OCI-LY7 (cell line): Measurements from ENCODE around the gene ALB. TPM values are rescaled to one million over a fixed set of nuclear protein-coding genes. Genes with fewer than 3 reads are reported as not detected.

Source experiments
- BruUV-seq: library from RNA; stranded (reverse); fragments of 400-500 nt; replicated peaks from 2 replicates; lab custom pipeline; 2021; lab: Mats Ljungman, UMichigan
- CTCF ChIA-PET: fragments of 300-600 bp; sonication (Branson Sonifier 250); formaldehyde crosslinking; loops from one replicate; lab custom pipeline; 2022; ENCODE audit warnings: antibody characterized with exemption; ENCODE audit not compliant: unreplicated experiment; lab: Charles Lee
- POLR2A ChIA-PET: fragments of 300-600 bp; sonication (Branson Sonifier 250); formaldehyde crosslinking; loops from one replicate; lab custom pipeline; 2022; ENCODE audit warnings: antibody characterized with exemption; lab: Charles Lee
- DNase-seq: peaks from one replicate; pipeline ENCODE4 v3.0.0-alpha.2; 2015; ENCODE audit warnings: low spot score
- H2AFZ ChIP-seq: fragments of 200-600 bp; sonication (generic), shearing (Covaris generic); 2 replicates; pipeline ENCODE4 v1.6.1; 2014; ENCODE audit warnings: mild to moderate bottlenecking, antibody characterized with exemption, low read length, moderate library complexity
- H3K27ac ChIP-seq: fragments of 200-600 bp; sonication (generic); 2 replicates; pipeline ENCODE4 v1.5.1; 2014; ENCODE audit warnings: mixed run types, low read depth, mild to moderate bottlenecking, moderate library complexity, low read length, inconsistent platforms; ENCODE audit not compliant: poor library complexity, severe bottlenecking
- H3K36me3 ChIP-seq: fragments of 200-600 bp; sonication (generic); 2 replicates; pipeline ENCODE4 v1.6.1; 2014; ENCODE audit warnings: mild to moderate bottlenecking, antibody characterized with exemption, low read length, moderate library complexity, mixed read lengths; ENCODE audit not compliant: insufficient read depth
- H3K4me1 ChIP-seq: fragments of 200-600 bp; sonication (generic); 2 replicates; pipeline ENCODE4 v1.5.1; 2014; ENCODE audit warnings: mild to moderate bottlenecking, low read length; ENCODE audit not compliant: insufficient read depth, poor library complexity, severe bottlenecking
- H3K4me2 ChIP-seq: fragments of 200-600 bp; sonication (generic); 2 replicates; pipeline ENCODE4 v1.6.1; 2014; ENCODE audit warnings: mild to moderate bottlenecking, low read length
- H3K4me3 ChIP-seq: fragments of 200-600 bp; sonication (generic); 2 replicates; pipeline ENCODE4 v1.5.1; 2014; ENCODE audit warnings: mild to moderate bottlenecking, low read depth, low read length; ENCODE audit not compliant: poor library complexity, severe bottlenecking
- H3K79me2 ChIP-seq: fragments of 200-600 bp; sonication (generic); 2 replicates; pipeline ENCODE4 v1.6.1; 2016; ENCODE audit warnings: low read depth, mild to moderate bottlenecking, low read length, moderate library complexity, mixed read lengths; ENCODE audit not compliant: insufficient read depth
- H3K9me2 ChIP-seq: fragments of 200-600 bp; sonication (generic); 2 replicates; pipeline ENCODE4 v1.6.1; 2016; ENCODE audit warnings: mild to moderate bottlenecking, low read length, mixed read lengths; ENCODE audit not compliant: insufficient read depth
- H3K9me3 ChIP-seq: fragments of 200-600 bp; sonication (generic); 2 replicates; pipeline ENCODE4 v1.6.1; 2014; ENCODE audit warnings: mild to moderate bottlenecking, mixed run types, low read length, mixed read lengths
- H4K20me1 ChIP-seq: fragments of 200-600 bp; sonication (generic); 2 replicates; pipeline ENCODE4 v1.6.1; 2014; ENCODE audit warnings: mild to moderate bottlenecking, antibody characterized with exemption, low read length, moderate library complexity, mixed read lengths; ENCODE audit not compliant: insufficient read depth
- EZH2phosphoT487 ChIP-seq: fragments of 200-600 bp; sonication (generic); IDR thresholded peaks from 2 replicates; pipeline ENCODE4 v1.6.1; 2018; ENCODE audit warnings: low read depth, borderline replicate concordance, mild to moderate bottlenecking, mixed run types, antibody characterized with exemption, low read length, moderate library complexity, mixed read lengths
- intact Hi-C: fragments of 100-400 bp; cut with micrococcal nuclease; formaldehyde crosslinking; loops from one replicate; pipeline ENCODE4 v1.10.0; 2022; ENCODE audit not compliant: unreplicated experiment
- total RNA-seq, 2 experiments: library from RNA; depleted of rRNA in 1 of 2; stranded (reverse); fragments of >200 nt in 1 of 2; shearing (Covaris generic) in 1 of 2; gene quantifications; 2 replicates each; pipeline ENCODE4 v1.2.3, GENCODE V29; 2014 to 2022
- TF ChIP-seq, protein P1 (sequence below): fragments of 200-600 bp; sonication (generic); conservative IDR thresholded peaks from 2 replicates; pipeline ENCODE4 v1.5.1; 2014; ENCODE audit warnings: mild to moderate bottlenecking, antibody characterized with exemption, low read length, moderate library complexity, mixed read lengths

The ALB gene
- total RNA-seq, 2 experiments from 2014 or later = not detected

DNA sequence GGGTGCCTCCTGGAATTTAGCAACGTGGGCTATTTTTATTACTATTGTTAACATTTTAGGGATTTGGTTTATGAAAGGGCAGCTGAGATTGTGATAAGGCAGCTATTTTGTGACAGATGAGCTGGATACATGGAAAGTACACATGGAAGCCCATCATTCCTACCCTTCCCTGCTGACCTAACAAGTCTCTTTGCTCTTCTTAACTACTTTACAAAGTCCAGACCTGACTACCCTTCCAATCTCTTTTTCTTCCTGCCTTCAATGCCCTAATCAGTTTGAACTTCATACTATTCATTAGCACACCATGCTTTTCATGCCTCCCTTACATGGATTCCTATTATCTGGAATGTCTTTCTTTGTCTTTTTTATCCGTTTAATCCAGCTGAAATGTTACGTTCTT is 22.6 kb downstream of the ALB start:
- CTCF ChIA-PET = no interaction called here
- POLR2A ChIA-PET = no interaction called here
- BruUV-seq = no TSS peak
- Histone ChIP-seq H4K20me1 (no peaks in the 10 kb centered on the region), H3K9me3 (no peaks in the 10 kb centered on the region), H3K4me3 (no peak overlapping the region), H3K27ac (no peak overlapping the region), H3K79me2 (no peaks in the 10 kb centered on the region), H3K36me3 (no peaks in the 10 kb centered on the region), H3K9me2 (no peaks in the 10 kb centered on the region), H3K4me1 (no peaks in the 10 kb centered on the region), H3K4me2 (no peak overlapping the region), H2AFZ (no peak overlapping the region)
- no peak for DNase-seq
- no peak for TF ChIP-seq EZH2phosphoT487
- TF ChIP-seq, protein P1, sequence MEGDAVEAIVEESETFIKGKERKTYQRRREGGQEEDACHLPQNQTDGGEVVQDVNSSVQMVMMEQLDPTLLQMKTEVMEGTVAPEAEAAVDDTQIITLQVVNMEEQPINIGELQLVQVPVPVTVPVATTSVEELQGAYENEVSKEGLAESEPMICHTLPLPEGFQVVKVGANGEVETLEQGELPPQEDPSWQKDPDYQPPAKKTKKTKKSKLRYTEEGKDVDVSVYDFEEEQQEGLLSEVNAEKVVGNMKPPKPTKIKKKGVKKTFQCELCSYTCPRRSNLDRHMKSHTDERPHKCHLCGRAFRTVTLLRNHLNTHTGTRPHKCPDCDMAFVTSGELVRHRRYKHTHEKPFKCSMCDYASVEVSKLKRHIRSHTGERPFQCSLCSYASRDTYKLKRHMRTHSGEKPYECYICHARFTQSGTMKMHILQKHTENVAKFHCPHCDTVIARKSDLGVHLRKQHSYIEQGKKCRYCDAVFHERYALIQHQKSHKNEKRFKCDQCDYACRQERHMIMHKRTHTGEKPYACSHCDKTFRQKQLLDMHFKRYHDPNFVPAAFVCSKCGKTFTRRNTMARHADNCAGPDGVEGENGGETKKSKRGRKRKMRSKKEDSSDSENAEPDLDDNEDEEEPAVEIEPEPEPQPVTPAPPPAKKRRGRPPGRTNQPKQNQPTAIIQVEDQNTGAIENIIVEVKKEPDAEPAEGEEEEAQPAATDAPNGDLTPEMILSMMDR = no peak
- intact Hi-C loops = loop anchor here (10.0 kb wide), 1 partner anchor 72 kb away; no protein-coding TSS in a partner anchor

DNA sequence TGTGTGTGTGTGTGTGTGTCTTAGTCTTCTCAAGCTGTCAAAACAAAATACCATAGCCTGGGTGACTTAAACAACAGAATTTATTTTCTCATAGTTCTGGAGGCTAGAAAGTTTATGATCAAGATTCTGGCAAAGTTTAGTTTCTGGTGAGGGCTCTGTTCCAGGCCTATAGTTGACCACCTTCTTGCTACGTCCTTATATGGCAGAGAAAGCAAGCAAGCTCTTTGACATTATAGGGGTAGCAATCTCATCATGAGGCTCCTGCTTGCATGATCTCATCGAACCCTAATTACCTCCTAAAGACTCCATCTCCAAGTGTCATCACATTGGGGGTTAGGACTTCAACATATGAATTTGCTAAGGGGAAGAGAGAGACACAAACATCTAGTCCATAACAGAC is 25.0 kb downstream of the ALB start:
- Histone ChIP-seq H3K4me1 (no peaks in the 10 kb centered on the region), H2AFZ (no peak overlapping the region), H3K9me2 (no peaks in the 10 kb centered on the region), H3K4me2 (no peak overlapping the region), H3K4me3 (no peak overlapping the region), H3K79me2 (no peaks in the 10 kb centered on the region), H3K9me3 (no peaks in the 10 kb centered on the region), H4K20me1 (no peaks in the 10 kb centered on the region), H3K36me3 (no peaks in the 10 kb centered on the region), H3K27ac (no peak overlapping the region)
- intact Hi-C loops = loop anchor here (10.0 kb wide), 1 partner anchor 74 kb away; no protein-coding TSS in a partner anchor
- ChIA-PET CTCF (no interaction called here), POLR2A (interaction anchor here (0.6 kb wide), 1 partner anchor 1074 kb away, joined by 3 read pairs; no protein-coding TSS in a partner anchor)
- BruUV-seq = no TSS peak
- TF ChIP-seq EZH2phosphoT487 = no peak
- TF ChIP-seq, protein P1 = no peak
- no peak for DNase-seq

DNA sequence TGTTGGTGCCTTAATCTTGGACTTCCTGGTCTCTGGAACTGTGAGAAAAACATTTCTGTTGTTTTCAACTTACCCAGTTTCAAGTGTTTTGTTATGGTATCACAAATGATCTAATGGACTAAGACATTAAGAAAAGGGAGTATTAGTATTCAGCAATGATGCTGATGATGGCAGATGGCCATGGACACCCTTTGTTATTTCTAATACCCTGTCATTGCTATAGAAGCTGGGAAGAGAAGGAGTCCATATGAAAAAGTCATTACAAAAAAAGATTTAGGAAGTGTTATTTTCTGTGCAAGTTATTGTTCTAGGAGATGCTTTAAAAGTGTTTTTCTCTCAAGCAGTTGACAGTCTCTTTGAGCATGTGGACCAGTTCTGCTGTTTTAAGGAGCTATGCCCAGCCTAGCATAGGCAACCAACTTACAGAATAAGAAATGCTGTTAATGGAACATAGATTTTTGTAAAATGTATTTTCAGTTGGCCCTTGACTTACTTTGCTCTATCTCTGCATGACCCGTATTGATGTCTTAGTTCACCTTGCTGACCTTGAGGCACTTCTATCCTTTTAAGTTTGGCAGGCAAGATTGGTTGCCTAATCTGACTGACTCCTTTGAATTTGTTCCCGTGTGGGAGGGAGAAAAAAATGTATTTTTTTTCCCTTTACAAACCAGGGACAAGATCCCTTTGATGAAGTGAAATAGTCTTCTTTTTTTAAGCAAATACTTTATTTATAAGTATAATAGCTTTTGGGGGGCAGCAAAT is 25.9 kb downstream of the ALB start:
- BruUV-seq = no TSS peak
- H3K4me1 ChIP-seq = no peaks in the 10 kb centered on the region
- TF ChIP-seq EZH2phosphoT487 = no peak
- TF ChIP-seq, protein P1 = no peak
- H3K79me2 ChIP-seq = no peaks in the 10 kb centered on the region
- H3K27ac ChIP-seq = no peak overlapping the region
- no peaks in the 10 kb centered on the region for H3K36me3 ChIP-seq
- no peaks in the 10 kb centered on the region for H4K20me1 ChIP-seq
- POLR2A ChIA-PET = no interaction called here
- intact Hi-C loops = loop anchor here (10.0 kb wide), 1 partner anchor 75 kb away; no protein-coding TSS in a partner anchor
- CTCF ChIA-PET = no interaction called here
- no peak overlapping the region for H3K4me3 ChIP-seq
- H3K4me2 ChIP-seq = no peak overlapping the region
- H3K9me2 ChIP-seq = no peaks in the 10 kb centered on the region
- no peak overlapping the region for H2AFZ ChIP-seq
- no peaks in the 10 kb centered on the region for H3K9me3 ChIP-seq
- no peak for DNase-seq
